ENCODE data around the gene CST5.

- TF ChIP-seq POLR2A (IDR thresholded peaks at IDR 0.05) (no peak), POLR2AphosphoS5 (IDR thresholded peaks at IDR 0.05) (no peak)
- TF ChIP-seq, protein P1, sequence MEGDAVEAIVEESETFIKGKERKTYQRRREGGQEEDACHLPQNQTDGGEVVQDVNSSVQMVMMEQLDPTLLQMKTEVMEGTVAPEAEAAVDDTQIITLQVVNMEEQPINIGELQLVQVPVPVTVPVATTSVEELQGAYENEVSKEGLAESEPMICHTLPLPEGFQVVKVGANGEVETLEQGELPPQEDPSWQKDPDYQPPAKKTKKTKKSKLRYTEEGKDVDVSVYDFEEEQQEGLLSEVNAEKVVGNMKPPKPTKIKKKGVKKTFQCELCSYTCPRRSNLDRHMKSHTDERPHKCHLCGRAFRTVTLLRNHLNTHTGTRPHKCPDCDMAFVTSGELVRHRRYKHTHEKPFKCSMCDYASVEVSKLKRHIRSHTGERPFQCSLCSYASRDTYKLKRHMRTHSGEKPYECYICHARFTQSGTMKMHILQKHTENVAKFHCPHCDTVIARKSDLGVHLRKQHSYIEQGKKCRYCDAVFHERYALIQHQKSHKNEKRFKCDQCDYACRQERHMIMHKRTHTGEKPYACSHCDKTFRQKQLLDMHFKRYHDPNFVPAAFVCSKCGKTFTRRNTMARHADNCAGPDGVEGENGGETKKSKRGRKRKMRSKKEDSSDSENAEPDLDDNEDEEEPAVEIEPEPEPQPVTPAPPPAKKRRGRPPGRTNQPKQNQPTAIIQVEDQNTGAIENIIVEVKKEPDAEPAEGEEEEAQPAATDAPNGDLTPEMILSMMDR (IDR thresholded peaks at IDR 0.05): no peak
Observed at GRCh38 chr20:23856736-23857135, 22.8 kb downstream of the CST5 start.
